Upper lobe of left lung (tissue), 6 donors: ENCODE data around the gene GJA5. TPM values are rescaled to one million over a fixed set of nuclear protein-coding genes. Genes with fewer than 3 reads are reported as not detected.

ENCODE experiments used
- ATAC-seq, 2 donors: fragments of 200-7000 bp; cut with Tn5 transposase; one replicate each; pipeline ENCODE4 v1.9.1; 2022; ENCODE audit warnings: mild to moderate bottlenecking in 2 of 2, moderate library complexity in 2 of 2; ENCODE audit not compliant: low FRiP score in 2 of 2
- DNase-seq, 2 donors: peaks; one replicate each; pipeline ENCODE4 v3.0.0-alpha.2; 2019 to 2020
- H3K27ac ChIP-seq, 4 donors: fragments of 200-600 bp; sonication (generic); one replicate each; pipeline ENCODE4 v1.5.1; 2016 to 2019
- H3K27me3 ChIP-seq, 4 donors: fragments of 200-600 bp; sonication (generic); one replicate each; pipeline ENCODE4 v1.5.1; 2017 to 2019
- H3K36me3 ChIP-seq, 4 donors: fragments of 200-600 bp; sonication (generic); one replicate each; pipeline ENCODE4 v1.5.1; 2016 to 2019
- H3K4me1 ChIP-seq, 4 donors: fragments of 200-600 bp; sonication (generic); one replicate each; pipeline ENCODE4 v1.5.1; 2018 to 2019
- H3K4me3 ChIP-seq, 4 donors: fragments of 200-600 bp; sonication (generic); one replicate each; pipeline ENCODE4 v1.5.1; 2017 to 2019; ENCODE audit warnings: mild to moderate bottlenecking in 2 of 4, moderate library complexity in 1 of 4
- H3K9me3 ChIP-seq, 4 donors: fragments of 200-600 bp; sonication (generic); one replicate each; pipeline ENCODE4 v1.5.1; 2018 to 2019
- EP300 ChIP-seq, 4 donors: sonication (generic); formaldehyde crosslinking; IDR thresholded peaks; one replicate each; pipeline ENCODE4 v1.5.1; 2017; ENCODE audit warnings: antibody characterized with exemption in 4 of 4, control low read depth in 2 of 4
- POLR2A ChIP-seq, 4 donors: fragments of 450-650 bp; IDR thresholded peaks; one replicate each; pipeline ENCODE4 v1.5.1; 2016 to 2017; ENCODE audit warnings: antibody characterized with exemption in 4 of 4, mild to moderate bottlenecking in 2 of 4
- POLR2AphosphoS5 ChIP-seq, 2 donors: sonication (generic); formaldehyde crosslinking; IDR thresholded peaks; one replicate each; pipeline ENCODE4 v1.5.1; 2017; ENCODE audit warnings: antibody characterized with exemption in 2 of 2
- WGBS, 2 donors: methylation state at CpG; one replicate each; pipeline ENCODE4 v1.1.5; 2017 to 2018; 5-methylcytosine and 5-hydroxymethylcytosine counted together
- total RNA-seq, 6 donors: library from RNA; depleted of rRNA in 4 of 6; stranded (reverse); fragments of >200 nt in 4 of 6; gene quantifications; one replicate each; pipeline versions ENCODE4 v1.1.0 to v1.2.1, GENCODE V29; 2016 to 2021
- TF ChIP-seq, protein P1 (sequence below), 6 experiments: fragments of 450-650 bp in 4 of 6; fragments of 200-600 bp in 2 of 6; sonication (generic) in 2 of 6; IDR thresholded peaks; one replicate each; pipeline ENCODE4 v1.5.1; 2016 to 2019; ENCODE audit warnings: antibody characterized with exemption in 6 of 6
- donor health status: DM: no; HTN: no; CAD: no; lungs with moderate emphysema.
- donor health status: DM: no; HTN: yes; CAD: no; lungs with severe emphysema.

Gene GJA5
- total RNA-seq, 6 donors from 2014 or later = 6.3 to 83.5 (median 38.2) TPM

DNA sequence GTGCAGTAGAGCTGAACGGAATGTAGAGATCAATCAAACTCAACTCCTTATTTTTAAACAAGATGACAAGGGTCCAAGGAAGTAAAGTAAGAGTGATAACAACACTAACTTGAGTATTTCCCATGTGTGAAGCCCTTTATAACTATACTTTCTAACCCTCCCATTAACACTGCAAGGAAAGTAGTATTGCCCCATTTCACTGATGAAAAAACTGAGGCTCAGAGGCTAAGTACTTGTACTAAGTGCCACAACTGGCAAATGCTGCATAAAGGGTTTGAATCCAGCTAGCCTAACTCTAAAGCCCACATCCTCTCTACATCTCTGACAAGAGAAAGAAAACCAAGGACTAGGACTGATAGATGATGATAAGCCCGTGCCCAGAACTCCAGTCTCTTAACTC lies 8.2 kb upstream of the GJA5 start:
- TF ChIP-seq EP300 (IDR thresholded peaks at IDR 0.05) (no peak), POLR2AphosphoS5 (IDR thresholded peaks at IDR 0.05) (no peak), POLR2A (IDR thresholded peaks at IDR 0.05) (no peak)
- TF ChIP-seq, protein P1, sequence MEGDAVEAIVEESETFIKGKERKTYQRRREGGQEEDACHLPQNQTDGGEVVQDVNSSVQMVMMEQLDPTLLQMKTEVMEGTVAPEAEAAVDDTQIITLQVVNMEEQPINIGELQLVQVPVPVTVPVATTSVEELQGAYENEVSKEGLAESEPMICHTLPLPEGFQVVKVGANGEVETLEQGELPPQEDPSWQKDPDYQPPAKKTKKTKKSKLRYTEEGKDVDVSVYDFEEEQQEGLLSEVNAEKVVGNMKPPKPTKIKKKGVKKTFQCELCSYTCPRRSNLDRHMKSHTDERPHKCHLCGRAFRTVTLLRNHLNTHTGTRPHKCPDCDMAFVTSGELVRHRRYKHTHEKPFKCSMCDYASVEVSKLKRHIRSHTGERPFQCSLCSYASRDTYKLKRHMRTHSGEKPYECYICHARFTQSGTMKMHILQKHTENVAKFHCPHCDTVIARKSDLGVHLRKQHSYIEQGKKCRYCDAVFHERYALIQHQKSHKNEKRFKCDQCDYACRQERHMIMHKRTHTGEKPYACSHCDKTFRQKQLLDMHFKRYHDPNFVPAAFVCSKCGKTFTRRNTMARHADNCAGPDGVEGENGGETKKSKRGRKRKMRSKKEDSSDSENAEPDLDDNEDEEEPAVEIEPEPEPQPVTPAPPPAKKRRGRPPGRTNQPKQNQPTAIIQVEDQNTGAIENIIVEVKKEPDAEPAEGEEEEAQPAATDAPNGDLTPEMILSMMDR (IDR thresholded peaks at IDR 0.05) = no peak
- ATAC-seq = no peak
- H3K36me3 ChIP-seq = no peaks in the 10 kb centered on the region
- H3K4me1 ChIP-seq = peaks cover 17 to 60% (median 26%) of the 10 kb centered on the region in 4 donors
- no peak for DNase-seq
- H3K27ac ChIP-seq = peak overlapping the region in 2 of 4 donors; percentile 58 to 71
- no peak overlapping the region for H3K4me3 ChIP-seq
- H3K9me3 ChIP-seq = no peaks in the 10 kb centered on the region
- 63 to 70% methylated on average over 2 of the region's 2 CpGs for WGBS, 2 donors
- no peaks in the 10 kb centered on the region for H3K27me3 ChIP-seq

DNA sequence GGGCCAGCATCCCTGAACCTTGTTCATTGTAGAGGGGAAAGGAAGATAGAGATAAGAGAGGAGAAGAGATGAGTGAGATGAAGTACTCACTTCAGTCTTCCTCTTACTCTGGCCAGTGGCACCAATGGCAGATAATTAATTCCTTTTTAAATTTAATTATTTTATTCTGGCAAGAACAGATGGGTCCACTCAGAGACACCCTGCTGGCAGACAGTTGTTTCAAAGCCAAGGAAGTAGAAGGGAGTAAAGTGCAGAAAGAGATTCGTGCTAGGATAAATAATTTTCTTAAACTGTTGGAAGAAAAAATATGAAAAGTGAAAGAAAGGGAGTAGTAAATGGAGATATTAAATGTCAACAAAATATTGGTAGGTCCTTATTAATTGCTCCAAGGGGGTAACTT lies 7.7 kb upstream of the GJA5 start:
- peaks cover 22 to 59% (median 31%) of the 10 kb centered on the region in 4 donors for H3K4me1 ChIP-seq
- peak overlapping the region in 2 of 4 donors; percentile 58 to 71 for H3K27ac ChIP-seq
- DNase-seq (no peak), ATAC-seq (no peak)
- H3K9me3 ChIP-seq = no peaks in the 10 kb centered on the region
- no peaks in the 10 kb centered on the region for H3K36me3 ChIP-seq
- TF ChIP-seq EP300 (IDR thresholded peaks at IDR 0.05) = no peak
- TF ChIP-seq POLR2AphosphoS5 (IDR thresholded peaks at IDR 0.05) = no peak
- TF ChIP-seq, protein P1 (IDR thresholded peaks at IDR 0.05) = no peak
- no peaks in the 10 kb centered on the region for H3K27me3 ChIP-seq
- H3K4me3 ChIP-seq = no peak overlapping the region
- WGBS, 2 donors = 54 to 56% methylated on average over 1 of the region's 1 CpG

DNA sequence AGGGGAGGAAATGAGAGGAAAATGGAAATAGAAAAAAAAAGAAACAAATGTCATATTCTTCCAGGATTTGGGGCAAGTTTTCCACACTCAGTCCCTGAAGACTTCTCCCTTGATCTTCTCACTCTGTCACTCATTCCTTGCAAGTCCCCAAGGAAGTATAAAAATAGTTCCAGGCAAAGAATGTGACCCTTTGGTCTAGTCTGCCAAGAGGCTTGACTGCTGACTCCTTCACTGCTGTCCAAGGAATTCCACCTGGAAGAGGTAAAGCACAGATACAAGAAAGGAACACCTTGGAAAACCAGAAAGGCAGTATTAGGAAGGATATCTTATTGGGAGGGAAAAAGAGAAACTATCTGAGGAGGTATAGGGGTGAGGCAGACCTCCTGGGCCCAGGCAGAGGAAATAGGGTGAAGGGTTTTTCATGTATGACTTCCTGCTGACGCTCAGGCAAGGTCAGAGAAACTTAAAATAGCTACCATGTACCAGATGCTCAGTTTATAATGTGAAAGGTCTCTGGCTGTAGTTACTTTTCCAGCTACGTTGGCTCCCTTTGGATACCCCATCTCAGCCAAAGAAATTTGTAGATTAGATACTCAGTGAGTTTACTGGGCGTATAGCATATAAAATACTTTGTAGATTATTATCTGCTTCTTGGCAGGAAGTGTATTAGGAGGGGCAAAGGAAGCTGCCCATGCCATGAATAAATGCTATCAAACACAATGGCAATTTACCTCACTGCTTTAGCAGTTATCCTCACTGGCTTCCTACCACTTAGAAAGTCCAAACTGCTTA lies 2.0 kb upstream of the GJA5 start:
- no peaks in the 10 kb centered on the region for H3K9me3 ChIP-seq
- H3K4me1 ChIP-seq = peaks cover 31 to 63% (median 50%) of the 10 kb centered on the region in 4 donors
- H3K4me3 ChIP-seq = no peak overlapping the region
- 30 to 33% methylated on average over 3 of the region's 3 CpGs for WGBS, 2 donors
- TF ChIP-seq POLR2AphosphoS5 (IDR thresholded peaks at IDR 0.05) = no peak
- TF ChIP-seq POLR2A (IDR thresholded peaks at IDR 0.05) = no peak
- TF ChIP-seq EP300 (IDR thresholded peaks at IDR 0.05) = no peak
- TF ChIP-seq, protein P1 (IDR thresholded peaks at IDR 0.05) = no peak
- no peak for ATAC-seq
- peak overlapping the region; percentile 40 to 73 (median 58) for H3K27ac ChIP-seq
- H3K36me3 ChIP-seq = peaks cover 0 to 3% (median 0%) of the 10 kb centered on the region in 4 donors
- DNase-seq = no peak
- H3K27me3 ChIP-seq = no peaks in the 10 kb centered on the region

DNA sequence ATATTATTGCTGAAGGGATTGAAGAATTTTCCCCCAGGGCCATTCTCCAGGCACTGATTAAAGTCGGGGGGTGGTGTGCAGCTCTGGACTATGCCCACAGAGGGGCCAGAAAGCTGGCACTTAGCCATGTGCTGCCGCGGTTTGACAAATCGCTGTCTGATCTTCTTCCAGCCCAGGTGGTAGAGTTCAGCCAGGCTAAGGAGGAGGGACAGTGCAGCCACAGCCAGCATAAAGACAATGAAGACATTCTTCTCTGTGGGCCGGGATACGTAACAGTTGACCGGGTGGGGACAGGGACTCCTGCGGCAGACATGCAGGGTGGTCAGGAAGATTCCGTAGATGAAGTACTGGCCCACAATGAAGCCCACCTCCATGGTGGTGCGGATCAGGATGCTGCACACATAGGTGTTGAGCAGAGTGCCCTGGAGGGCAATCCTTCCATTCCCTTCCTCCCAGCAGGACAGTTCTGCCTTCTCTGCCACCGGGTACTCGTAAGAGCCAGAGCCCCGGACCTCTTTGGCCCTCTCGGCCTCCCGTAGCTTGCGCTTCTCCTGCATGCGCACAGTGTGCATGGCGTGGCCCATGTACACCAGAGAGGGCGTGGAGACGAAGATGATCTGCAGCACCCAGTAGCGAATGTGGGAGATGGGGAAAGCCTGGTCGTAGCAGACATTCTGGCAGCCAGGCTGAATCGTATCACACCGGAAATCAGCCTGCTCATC lies 1.9 kb downstream of the GJA5 start:
- ATAC-seq = no peak
- TF ChIP-seq, protein P1 (IDR thresholded peaks at IDR 0.05) = no peak
- TF ChIP-seq POLR2A (IDR thresholded peaks at IDR 0.05) (no peak), EP300 (IDR thresholded peaks at IDR 0.05) (no peak), POLR2AphosphoS5 (IDR thresholded peaks at IDR 0.05) (no peak)
- H3K27ac ChIP-seq = peak overlapping the region in 1 of 4 donors; percentile 11
- peaks cover 34 to 66% (median 48%) of the 10 kb centered on the region in 4 donors for H3K4me1 ChIP-seq
- DNase-seq = no peak
- WGBS, 2 donors = 84 to 94% methylated on average over 20 to 24 of the region's 24 CpGs
- no peaks in the 10 kb centered on the region for H3K27me3 ChIP-seq
- H3K4me3 ChIP-seq = no peak overlapping the region
- peaks cover 0 to 3% (median 0%) of the 10 kb centered on the region in 4 donors for H3K36me3 ChIP-seq
- no peaks in the 10 kb centered on the region for H3K9me3 ChIP-seq
